ENCODE results near the gene TMEM236.

The TMEM236 gene

GRCh38 chr10:17740668-17741067 is 11.3 kb upstream of the TMEM236 start:
- DNase-seq (ENCODE audit: low spot score): no peak

GRCh38 chr10:17742918-17743317 is 9.1 kb upstream of the TMEM236 start:
- peak; percentile 79 for DNase-seq (ENCODE audit: low spot score)

GRCh38 chr10:17743437-17743836 is 8.6 kb upstream of the TMEM236 start:
- no peak for DNase-seq (ENCODE audit: low spot score)

GRCh38 chr10:17744341-17744861 is 7.6 kb upstream of the TMEM236 start:
- no peak for DNase-seq (ENCODE audit: low spot score)

GRCh38 chr10:17747883-17748550 is 4.0 kb upstream of the TMEM236 start:
- DNase-seq (ENCODE audit: low spot score): no peak

GRCh38 chr10:17749890-17750289 is 2.1 kb upstream of the TMEM236 start:
- no peak for DNase-seq (ENCODE audit: low spot score)

GRCh38 chr10:17756557-17757217 is 4.7 kb downstream of the TMEM236 start:
- no peak for DNase-seq (ENCODE audit: low spot score)

GRCh38 chr10:17758200-17758599 is 6.2 kb downstream of the TMEM236 start:
- DNase-seq (ENCODE audit: low spot score): no peak

GRCh38 chr10:17758896-17759295 is 6.9 kb downstream of the TMEM236 start:
- no peak for DNase-seq (ENCODE audit: low spot score)

GRCh38 chr10:17764142-17764541 is 12.1 kb downstream of the TMEM236 start:
- no peak for DNase-seq (ENCODE audit: low spot score)

- no peak for DNase-seq (ENCODE audit: low spot score)
Measured at GRCh38 chr10:17765602-17766001, 13.6 kb downstream of the TMEM236 start.

GRCh38 chr10:17766731-17767130 is 14.7 kb downstream of the TMEM236 start:
- no peak for DNase-seq (ENCODE audit: low spot score)

- no peak for DNase-seq (ENCODE audit: low spot score)
Measured at GRCh38 chr10:17768496-17768895, 16.5 kb downstream of the TMEM236 start.

GRCh38 chr10:17768957-17769356 is 17.0 kb downstream of the TMEM236 start:
- no peak for DNase-seq (ENCODE audit: low spot score)

GRCh38 chr10:17771017-17771416 is 19.0 kb downstream of the TMEM236 start:
- no peak for DNase-seq (ENCODE audit: low spot score)

GRCh38 chr10:17779784-17780183 is 27.8 kb downstream of the TMEM236 start:
- DNase-seq (ENCODE audit: low spot score): no peak

- DNase-seq (ENCODE audit: low spot score): no peak
Measured at GRCh38 chr10:17780727-17781126, 28.7 kb downstream of the TMEM236 start.

- DNase-seq (ENCODE audit: low spot score): peak; percentile 11
Measured at GRCh38 chr10:17781856-17782255, 29.9 kb downstream of the TMEM236 start.

GRCh38 chr10:17782921-17783665 is 31.1 kb downstream of the TMEM236 start:
- DNase-seq (ENCODE audit: low spot score): no peak

GRCh38 chr10:17783751-17784150 is 31.8 kb downstream of the TMEM236 start:
- DNase-seq (ENCODE audit: low spot score): no peak

GRCh38 chr10:17784688-17785087 is 32.7 kb downstream of the TMEM236 start:
- no peak for DNase-seq (ENCODE audit: low spot score)

GRCh38 chr10:17785276-17785930 is 33.4 kb downstream of the TMEM236 start:
- DNase-seq (ENCODE audit: low spot score): no peak
